ENCODE data around the gene CACNA1S.

The CACNA1S gene

GRCh38 chr1:201153474-201154388, 41.5 kb upstream of the CACNA1S start:
- TF ChIP-seq CTCF (IDR thresholded peaks at IDR 0.05; ENCODE audit: low read depth, low read length, missing control alignments) = no peak
- peak overlapping the region; percentile 82 for H3K4me3 ChIP-seq (ENCODE audit: low read depth, low read length)
- DNase-seq (ENCODE audit: low read depth) = no peak

GRCh38 chr1:201149400-201149799, 37.2 kb upstream of the CACNA1S start:
- no peak for DNase-seq (ENCODE audit: low read depth)
- TF ChIP-seq CTCF (IDR thresholded peaks at IDR 0.05; ENCODE audit: low read depth, low read length, missing control alignments) = peak; percentile 60
- H3K4me3 ChIP-seq (ENCODE audit: low read depth, low read length) = no peak overlapping the region

- TF ChIP-seq CTCF (IDR thresholded peaks at IDR 0.05; ENCODE audit: low read depth, low read length, missing control alignments) = no peak
- DNase-seq (ENCODE audit: low read depth) = no peak
- no peak overlapping the region for H3K4me3 ChIP-seq (ENCODE audit: low read depth, low read length)
Measured at GRCh38 chr1:201147396-201148015, 35.3 kb upstream of the CACNA1S start.

- TF ChIP-seq CTCF (IDR thresholded peaks at IDR 0.05; ENCODE audit: low read depth, low read length, missing control alignments) = no peak
- DNase-seq (ENCODE audit: low read depth) = no peak
- no peak overlapping the region for H3K4me3 ChIP-seq (ENCODE audit: low read depth, low read length)
Measured at GRCh38 chr1:201146626-201147390, 34.6 kb upstream of the CACNA1S start.

- H3K4me3 ChIP-seq (ENCODE audit: low read depth, low read length) = no peak overlapping the region
- DNase-seq (ENCODE audit: low read depth) = no peak
- TF ChIP-seq CTCF (IDR thresholded peaks at IDR 0.05; ENCODE audit: low read depth, low read length, missing control alignments) = no peak
Measured at GRCh38 chr1:201145816-201146215, 33.6 kb upstream of the CACNA1S start.

- H3K4me3 ChIP-seq (ENCODE audit: low read depth, low read length) = no peak overlapping the region
- TF ChIP-seq CTCF (IDR thresholded peaks at IDR 0.05; ENCODE audit: low read depth, low read length, missing control alignments) = no peak
Measured at GRCh38 chr1:201145132-201145531, 32.9 kb upstream of the CACNA1S start.

More at GRCh38 chr1:201145132-201145531, 32.9 kb upstream of the CACNA1S start:
- no peak for DNase-seq (ENCODE audit: low read depth)

All from GM12864 (cell line).